HFFc6 (cell line): ENCODE results near the gene SLF2. TPM values are rescaled to one million over a fixed set of nuclear protein-coding genes. Genes with fewer than 3 reads are reported as not detected.

Experiments
- DNase-seq: peaks from one replicate; pipeline ENCODE4 v3.0.0-alpha.2; 2018
- H3K27ac Mint-ChIP-seq: 2 replicates; pipeline ENCODE4 v1.8.0; 2020; ENCODE audit warnings: mild to moderate bottlenecking, mixed read lengths
- H3K27me3 Mint-ChIP-seq: 2 replicates; pipeline ENCODE4 v1.8.0; 2021; ENCODE audit warnings: mild to moderate bottlenecking, moderate library complexity, mixed read lengths; ENCODE audit not compliant: insufficient read depth
- H3K36me3 Mint-ChIP-seq: 2 replicates; pipeline ENCODE4 v1.8.0; 2021; ENCODE audit warnings: low read depth, mixed read lengths
- H3K4me1 Mint-ChIP-seq: 2 replicates; pipeline ENCODE4 v1.8.0; 2020; ENCODE audit warnings: low read depth, mixed read lengths
- H3K4me3 Mint-ChIP-seq: 2 replicates; pipeline ENCODE4 v1.8.0; 2020; ENCODE audit warnings: mild to moderate bottlenecking, moderate library complexity, mixed read lengths
- H3K9me3 Mint-ChIP-seq: 2 replicates; pipeline ENCODE4 v1.8.0; 2020; ENCODE audit warnings: mild to moderate bottlenecking, mixed read lengths
- total RNA-seq, 6 experiments: library from RNA; stranded (reverse); fragmentation: NEBNext Ultra II Directional; extraction: Animal tissue kit (Norgen Biotek cat#: 25700); gene quantifications; 2 replicates in 1 of 6; 3 replicates in 5 of 6; pipeline ENCODE4 v1.2.3, GENCODE V29; 2021
- TF ChIP-seq, protein P1 (sequence below): fragments of 200-600 bp; sonication (generic); IDR thresholded peaks from 2 replicates; pipeline ENCODE4 v1.5.0; 2021; ENCODE audit warnings: antibody characterized with exemption, mild to moderate bottlenecking

The SLF2 gene
- total RNA-seq, 6 experiments from 2014 or later, result 15.8 to 23.2 (median 20.9) TPM

DNA sequence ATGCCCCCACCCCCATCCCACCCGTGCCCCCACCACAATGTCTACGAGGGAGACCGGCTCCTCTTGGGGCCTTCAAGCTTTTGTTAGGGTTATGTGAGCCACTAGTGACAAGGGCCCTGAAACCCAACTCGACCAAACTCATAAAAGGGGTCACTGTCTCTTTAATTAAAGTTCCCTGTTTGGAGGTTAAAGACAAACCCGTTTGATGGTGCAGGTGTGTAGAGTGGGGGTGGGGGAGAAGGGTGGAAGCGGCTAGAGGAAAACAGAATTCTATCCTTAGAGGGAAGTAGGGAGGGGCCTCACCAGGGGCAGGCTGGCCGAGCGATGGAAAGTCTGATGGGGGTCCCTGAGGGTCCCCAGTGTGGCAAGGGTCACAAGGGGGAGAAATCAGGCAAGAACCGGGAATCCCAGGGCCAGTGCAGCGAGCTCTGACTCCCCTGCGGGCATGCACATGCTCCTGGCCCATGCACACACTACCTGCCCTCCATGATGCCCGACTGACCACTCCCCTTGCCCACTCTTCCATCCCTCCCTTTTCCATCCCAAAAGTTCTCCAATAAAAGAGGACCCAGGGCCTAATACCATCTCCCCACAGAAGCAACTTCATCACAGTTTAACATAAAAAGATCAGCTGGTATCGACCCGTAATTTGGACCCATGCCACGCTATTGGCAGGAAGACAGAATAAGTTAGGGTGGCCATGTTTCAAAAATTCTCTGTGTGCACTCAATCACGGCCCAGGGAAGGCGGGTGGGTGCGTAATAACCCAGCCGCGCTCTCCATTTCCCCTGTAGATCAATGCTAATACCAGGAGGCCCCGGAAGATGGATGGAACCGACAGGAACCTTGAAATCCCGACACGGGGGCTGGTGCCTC is 35.9 kb upstream of the SLF2 start:
- Mint-ChIP-seq H3K9me3 (no peaks in the 10 kb centered on the region), H3K27me3 (peaks cover 5% of the 10 kb centered on the region), H3K4me1 (peaks cover 44% of the 10 kb centered on the region), H3K4me3 (no peak overlapping the region), H3K27ac (no peak overlapping the region), H3K36me3 (no peaks in the 10 kb centered on the region)
- DNase-seq, result no peak
- TF ChIP-seq, protein P1, sequence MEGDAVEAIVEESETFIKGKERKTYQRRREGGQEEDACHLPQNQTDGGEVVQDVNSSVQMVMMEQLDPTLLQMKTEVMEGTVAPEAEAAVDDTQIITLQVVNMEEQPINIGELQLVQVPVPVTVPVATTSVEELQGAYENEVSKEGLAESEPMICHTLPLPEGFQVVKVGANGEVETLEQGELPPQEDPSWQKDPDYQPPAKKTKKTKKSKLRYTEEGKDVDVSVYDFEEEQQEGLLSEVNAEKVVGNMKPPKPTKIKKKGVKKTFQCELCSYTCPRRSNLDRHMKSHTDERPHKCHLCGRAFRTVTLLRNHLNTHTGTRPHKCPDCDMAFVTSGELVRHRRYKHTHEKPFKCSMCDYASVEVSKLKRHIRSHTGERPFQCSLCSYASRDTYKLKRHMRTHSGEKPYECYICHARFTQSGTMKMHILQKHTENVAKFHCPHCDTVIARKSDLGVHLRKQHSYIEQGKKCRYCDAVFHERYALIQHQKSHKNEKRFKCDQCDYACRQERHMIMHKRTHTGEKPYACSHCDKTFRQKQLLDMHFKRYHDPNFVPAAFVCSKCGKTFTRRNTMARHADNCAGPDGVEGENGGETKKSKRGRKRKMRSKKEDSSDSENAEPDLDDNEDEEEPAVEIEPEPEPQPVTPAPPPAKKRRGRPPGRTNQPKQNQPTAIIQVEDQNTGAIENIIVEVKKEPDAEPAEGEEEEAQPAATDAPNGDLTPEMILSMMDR, result no peak

DNA sequence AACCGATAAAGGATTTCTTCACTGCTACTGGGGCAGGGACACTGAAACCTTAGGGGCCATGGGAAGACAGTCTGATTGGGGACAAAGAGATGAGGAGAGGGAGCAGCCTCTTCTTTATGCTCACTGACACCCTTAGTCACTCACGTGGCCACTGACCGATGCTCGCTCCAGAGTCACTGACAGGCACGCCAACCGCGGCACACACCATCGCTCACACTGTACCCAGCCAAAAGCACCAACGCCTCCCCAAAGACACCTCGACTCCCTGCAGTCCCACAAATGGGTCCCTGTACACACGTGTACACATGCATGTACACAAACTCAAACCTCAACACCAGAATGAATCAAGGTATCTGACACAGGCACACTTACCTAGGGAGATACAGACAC is 35.3 kb upstream of the SLF2 start:
- Mint-ChIP-seq H3K27ac (no peak overlapping the region), H3K27me3 (peaks cover 5% of the 10 kb centered on the region), H3K36me3 (no peaks in the 10 kb centered on the region), H3K4me1 (peaks cover 44% of the 10 kb centered on the region), H3K4me3 (no peak overlapping the region), H3K9me3 (no peaks in the 10 kb centered on the region)
- TF ChIP-seq, protein P1, result no peak
- DNase-seq, result no peak

DNA sequence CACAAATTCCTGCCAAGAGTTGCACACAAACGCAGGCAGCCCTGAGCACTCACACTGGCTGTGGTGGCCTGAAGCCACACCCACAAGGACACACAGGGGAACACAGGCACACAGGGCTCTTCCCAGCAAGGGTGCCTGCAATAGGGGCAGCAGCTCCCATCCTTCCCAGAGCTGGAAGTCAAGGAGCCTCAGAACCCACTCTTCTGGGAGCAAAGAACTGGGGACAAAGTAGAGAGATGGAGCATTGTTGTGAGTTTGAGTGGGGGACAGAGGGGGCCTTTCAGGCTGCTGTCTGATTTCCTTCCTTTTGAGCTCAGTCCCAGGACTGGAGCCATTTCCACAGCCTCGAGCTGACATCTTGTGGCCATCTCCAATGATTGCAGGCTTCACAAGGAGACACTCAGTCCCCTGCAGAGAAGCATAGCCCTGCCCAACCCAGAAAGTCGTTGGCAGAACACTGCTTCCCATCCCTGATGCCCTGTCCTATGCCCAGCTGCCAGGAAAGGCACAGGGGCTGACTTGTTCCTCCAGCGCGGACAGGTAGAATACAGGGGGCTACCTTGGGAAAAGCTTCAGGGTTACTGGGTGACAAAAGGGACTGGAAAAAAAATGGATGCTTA is 34.4 kb upstream of the SLF2 start:
- H3K27me3 Mint-ChIP-seq, result peaks cover 5% of the 10 kb centered on the region
- H3K4me3 Mint-ChIP-seq, result no peak overlapping the region
- no peaks in the 10 kb centered on the region for H3K9me3 Mint-ChIP-seq
- DNase-seq, result peak; percentile 71
- no peaks in the 10 kb centered on the region for H3K36me3 Mint-ChIP-seq
- H3K4me1 Mint-ChIP-seq, result peaks cover 40% of the 10 kb centered on the region
- TF ChIP-seq, protein P1, result peak; percentile 87
- no peak overlapping the region for H3K27ac Mint-ChIP-seq

DNA sequence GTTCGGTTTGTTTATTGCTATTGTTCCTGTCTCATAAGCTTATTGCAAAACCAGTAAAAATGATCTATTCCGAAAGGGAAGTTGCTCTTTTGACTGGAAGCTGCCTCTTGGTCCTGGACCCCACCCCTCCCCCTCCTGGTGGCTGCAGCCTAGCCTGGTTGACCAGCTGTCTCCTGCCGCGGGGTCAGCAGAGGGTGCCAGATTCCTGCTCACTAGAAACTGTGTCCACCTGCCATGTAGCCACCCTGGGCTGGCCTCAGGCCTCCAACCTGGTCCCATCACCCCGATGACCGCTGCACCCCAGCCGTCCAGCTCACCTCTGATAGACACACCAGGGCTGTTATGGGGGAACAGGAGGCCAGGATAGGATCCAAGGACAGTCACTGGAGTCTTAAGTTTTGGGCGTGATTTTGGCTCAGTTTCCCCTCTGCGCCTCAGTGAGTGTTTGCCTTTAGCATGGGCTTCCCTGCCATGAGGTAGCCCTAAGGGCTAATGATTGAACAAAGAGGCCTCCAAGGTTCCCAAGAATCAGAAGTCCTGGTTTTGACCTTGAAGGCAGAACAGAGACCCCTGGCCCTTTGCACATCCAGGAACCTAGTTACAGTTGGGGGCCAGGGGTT is 32.9 kb upstream of the SLF2 start:
- H3K9me3 Mint-ChIP-seq, result no peaks in the 10 kb centered on the region
- H3K4me3 Mint-ChIP-seq, result no peak overlapping the region
- H3K27ac Mint-ChIP-seq, result no peak overlapping the region
- H3K27me3 Mint-ChIP-seq, result peaks cover 12% of the 10 kb centered on the region
- H3K4me1 Mint-ChIP-seq, result peaks cover 31% of the 10 kb centered on the region
- no peak for DNase-seq
- TF ChIP-seq, protein P1, result no peak; the same call in 1 of the 2 replicates
- H3K36me3 Mint-ChIP-seq, result no peaks in the 10 kb centered on the region

DNA sequence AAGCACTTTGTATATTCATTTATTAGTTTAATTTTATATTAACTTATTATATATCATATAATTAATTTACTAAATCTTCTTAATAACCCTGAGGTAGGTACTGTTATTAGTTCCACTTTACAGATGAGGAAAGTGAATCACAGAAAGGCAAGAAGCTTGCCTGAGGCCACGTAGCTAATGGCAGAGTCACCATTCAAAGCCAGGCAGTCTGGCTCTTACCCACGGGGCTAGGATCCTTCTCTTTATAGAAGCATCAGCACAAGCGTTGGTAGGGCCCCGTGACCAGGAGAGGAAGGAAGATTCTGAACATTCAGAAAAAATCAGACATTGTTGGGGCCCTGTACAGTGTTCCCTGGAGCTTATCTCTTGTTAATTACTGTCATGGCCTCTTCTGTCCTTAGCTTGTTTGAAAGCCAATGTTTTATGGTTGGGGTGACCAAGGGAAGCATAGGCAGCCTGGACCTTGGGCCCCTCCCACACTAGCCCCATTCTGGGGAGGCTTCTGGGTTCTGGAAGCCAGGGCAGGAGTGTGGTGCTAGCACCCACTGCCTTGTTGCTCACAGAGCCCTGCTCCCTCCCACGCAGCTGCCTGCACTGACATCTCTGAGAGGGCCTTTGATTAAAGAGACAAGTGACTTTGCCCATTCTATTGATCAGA is 31.1 kb upstream of the SLF2 start:
- peak overlapping the region; percentile 58; the same call in 1 of the 2 replicates for H3K27ac Mint-ChIP-seq
- peaks cover 12% of the 10 kb centered on the region for H3K27me3 Mint-ChIP-seq
- no peak overlapping the region for H3K4me3 Mint-ChIP-seq
- H3K36me3 Mint-ChIP-seq, result no peaks in the 10 kb centered on the region
- DNase-seq, result peak; percentile 27
- TF ChIP-seq, protein P1, result no peak
- no peaks in the 10 kb centered on the region for H3K9me3 Mint-ChIP-seq
- peaks cover 40% of the 10 kb centered on the region for H3K4me1 Mint-ChIP-seq
